Measurements from ENCODE around the gene SIX5.
A peak's percentile ranks its signal among the peaks of the same experiment; 100 is the strongest.

SIX5 gene

DNA sequence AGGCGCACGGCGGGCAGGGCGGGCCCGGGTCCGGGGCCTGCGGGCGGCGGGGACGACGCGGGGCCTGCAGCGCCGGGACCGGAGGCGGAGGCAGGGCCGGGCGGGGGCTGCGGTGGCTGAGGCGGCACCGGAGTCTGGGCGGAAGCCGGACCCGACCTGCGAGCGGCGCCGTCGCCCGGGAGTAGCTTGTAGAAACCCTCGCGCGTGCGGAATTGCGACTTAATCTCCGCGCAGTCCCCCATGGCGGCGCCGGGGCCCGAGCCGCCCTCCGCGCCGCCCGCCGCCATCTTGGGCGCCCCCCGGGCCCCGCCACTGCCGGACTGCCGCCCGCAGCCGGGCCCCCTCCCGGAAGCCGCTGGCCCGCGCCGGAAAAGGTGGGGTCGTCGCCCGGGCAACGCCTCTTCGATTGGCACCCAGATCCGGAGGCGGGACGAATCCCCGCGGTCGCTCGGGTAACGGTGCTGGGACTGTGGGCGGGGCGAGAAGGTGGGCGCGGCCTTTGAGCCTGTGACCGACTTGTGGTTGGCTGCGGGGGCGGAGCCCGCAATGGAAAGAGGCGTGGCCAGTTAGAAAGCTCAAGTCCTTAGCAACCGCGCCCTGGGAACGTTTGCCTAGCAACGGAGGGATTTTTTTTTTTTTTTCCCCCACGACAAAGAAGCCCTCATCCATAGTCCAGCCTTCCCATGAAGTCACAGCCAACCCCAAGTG lies 23.6 kb upstream of the SIX5 start, which contains the start of gene DMWD:
Gene DMWD (minus strand): TSS at position 376 of the 708 bp plus-strand sequence. CDS start 89 bp downstream, at position 287.
- peak; percentile 78 for DNase-seq

DNA sequence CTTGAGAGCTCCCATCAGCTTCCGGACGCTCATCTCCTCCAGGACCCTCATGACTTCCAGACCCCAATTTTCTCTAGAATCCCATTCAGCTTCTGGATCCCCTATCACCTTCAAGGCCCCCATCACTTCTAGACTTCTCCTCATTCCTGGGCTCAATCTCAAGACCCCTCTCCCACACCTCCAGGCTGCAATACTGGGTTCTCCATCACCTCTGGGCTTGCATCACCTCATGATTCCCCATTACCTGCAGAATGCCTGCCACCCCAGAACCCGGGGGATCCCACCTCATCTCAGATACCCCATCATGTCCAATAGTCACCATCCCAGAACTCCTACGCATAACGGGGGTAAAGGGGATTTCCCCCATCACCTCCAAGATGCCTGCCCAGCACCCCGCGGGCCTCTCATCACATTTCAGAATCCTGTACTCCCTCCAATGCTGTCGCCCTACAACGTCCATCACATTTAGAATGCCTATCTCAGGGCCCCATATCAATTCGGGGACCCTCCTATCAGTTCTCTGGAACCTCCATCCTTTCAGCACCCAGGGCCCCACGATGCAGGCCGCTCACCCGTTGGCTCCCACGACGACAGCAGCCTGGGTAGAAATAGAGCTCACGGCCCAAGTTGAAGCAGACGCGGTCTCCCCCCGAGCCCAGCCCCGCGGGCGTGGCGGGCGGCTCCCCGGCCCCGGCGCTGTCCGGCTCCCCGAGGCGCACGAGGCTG lies 22.9 kb upstream of the SIX5 start:
- no peak for DNase-seq

DNA sequence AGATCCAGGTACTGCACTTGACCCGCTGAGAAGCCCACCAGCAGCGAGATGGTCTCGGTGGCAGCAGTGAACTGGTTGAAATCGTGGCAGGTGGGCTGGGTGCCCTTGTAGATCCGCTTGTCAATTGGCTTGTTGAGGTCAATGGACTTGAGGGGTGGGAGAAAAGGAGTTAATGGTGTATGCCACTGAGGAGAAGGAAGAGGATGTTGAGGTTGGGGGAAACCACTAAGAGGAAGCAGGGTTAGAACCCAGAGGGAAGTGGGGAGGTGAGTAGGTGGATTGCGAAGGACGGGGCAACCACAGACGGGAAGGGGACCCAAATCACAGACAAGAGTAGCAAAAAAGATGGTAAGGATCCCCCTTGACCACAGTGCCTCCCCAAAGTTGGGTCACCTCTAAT lies 21.9 kb upstream of the SIX5 start:
- DNase-seq: no peak

DNA sequence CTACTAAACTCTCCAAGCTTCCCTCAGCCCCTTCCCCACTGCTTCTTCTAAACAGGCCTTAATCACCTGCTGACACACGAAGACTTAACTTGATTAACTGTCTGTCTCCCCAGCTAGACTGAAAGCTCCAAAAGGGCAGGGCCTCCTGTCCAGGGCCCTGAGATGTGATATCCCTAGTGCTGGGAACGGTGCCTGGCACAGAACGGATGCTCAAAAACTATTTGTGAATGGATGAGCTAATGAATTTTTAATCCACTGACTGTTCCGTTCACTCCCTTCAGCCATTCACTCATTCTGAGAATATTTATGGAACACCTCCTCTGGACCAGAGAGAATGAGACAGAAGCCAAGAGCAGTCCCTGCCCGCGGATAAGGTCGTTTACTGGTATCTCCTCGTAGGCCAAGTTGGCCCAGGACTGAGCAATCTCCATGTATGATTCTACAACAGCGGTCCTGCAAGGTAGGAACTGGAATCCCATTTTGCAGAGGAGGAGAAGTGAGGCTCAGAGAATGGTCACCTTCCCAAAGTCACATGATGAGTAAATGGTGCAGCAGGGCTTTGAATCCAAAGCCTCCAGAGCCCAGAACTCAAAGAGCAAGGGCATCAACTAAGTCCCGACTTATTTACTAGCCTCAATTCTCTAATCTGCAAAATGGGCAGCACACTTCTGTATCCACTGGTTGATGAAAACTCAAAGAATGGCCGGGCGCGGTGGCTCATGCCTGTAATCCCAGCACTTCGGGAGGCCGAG lies 20.2 kb upstream of the SIX5 start:
- no peak for DNase-seq

DNA sequence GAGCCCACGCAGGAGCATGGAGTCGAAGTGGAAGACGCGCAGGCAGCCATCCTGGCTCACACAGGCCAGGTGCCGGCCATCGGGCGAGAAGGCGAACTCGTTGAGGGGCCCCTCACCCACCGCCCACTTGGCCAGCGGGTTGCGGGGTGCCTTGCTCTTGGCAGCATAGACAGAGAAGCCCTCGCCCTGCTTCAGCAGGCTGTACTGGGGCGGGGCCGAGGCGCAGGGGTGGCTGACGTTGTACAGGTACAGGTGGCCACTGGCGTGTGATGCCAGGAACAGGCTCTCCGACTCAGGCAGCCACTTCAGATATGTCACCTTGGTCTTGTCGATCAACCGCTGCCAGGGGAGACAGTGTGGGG lies 17.5 kb upstream of the SIX5 start:
- DNase-seq: no peak

DNA sequence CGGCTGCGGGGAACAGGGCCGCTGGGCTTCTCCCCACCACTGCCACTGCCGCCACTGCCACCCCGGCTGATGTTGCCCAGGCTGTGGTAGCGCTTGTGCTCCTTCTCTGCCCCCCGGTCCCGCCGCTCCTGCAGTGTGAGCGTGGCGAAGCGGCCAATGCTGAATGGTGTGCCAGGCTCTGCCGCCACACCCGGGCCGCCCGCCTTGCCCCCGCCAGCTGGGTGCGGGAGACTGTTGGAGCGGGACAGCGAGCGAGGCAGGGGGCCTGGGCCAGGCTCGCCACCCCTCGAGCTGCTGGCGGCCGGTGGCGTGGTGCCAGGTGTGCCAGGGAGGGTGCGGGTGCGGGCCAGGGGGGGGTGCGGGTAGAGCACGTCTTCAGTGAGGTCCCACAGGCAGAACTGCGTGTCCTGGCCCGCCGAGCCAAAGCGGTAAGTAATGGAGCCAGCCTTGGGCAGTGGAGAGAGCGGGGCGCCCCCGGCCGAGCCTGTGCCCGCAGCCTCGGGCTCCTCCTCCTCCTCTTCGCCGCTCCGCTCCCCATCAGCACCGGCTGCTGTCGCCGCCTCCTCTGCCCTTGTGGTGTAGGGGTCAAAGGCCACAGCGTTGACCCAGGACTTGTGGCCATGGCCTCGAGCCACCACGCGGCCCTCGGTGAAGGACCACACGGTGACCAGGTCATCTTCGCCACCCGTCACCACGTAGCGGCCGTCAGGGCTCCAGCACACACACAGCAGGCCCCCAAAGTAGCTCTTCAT lies 16.9 kb upstream of the SIX5 start:
- DNase-seq: no peak

DNA sequence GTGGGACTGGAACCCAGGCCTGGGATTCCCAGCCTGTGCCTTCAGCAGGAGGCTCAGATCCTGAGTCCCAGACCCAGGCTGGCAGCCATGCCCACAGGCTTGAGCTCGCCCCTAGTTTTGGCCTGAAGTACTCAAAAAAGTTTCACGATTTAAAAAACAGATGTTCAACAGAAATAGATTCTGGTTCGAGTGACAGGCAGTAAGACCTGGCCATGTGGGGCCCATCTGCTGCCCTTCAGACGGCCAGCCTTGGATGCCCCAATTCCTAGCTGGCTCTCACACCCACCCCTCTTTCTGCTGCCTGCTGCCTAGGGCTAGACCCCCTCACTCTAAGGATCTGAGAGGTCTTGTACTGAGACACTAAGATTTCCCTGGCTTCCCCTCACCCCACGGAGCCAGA lies 16.0 kb upstream of the SIX5 start:
- DNase-seq: peak; percentile 15

DNA sequence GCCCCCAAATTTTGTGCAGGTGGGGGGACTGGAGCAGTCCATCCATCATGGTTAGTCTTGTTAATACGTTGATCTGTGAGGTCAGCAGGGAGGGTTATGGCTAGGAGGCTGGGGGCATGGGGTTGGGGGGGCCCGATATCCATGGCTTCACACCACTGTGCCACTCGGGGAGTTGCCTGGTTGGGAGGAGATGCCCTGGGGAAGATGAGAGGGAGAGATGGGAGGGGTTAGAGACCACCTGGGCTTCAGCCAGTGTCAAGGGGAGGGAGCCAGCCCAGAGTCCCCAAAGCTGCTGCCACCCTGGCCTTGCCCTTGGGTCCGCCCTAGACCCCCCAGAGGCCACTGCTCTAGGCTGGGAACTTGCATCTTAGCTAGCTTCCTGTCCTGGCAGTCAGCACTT lies 15.0 kb upstream of the SIX5 start:
- no peak for DNase-seq

DNA sequence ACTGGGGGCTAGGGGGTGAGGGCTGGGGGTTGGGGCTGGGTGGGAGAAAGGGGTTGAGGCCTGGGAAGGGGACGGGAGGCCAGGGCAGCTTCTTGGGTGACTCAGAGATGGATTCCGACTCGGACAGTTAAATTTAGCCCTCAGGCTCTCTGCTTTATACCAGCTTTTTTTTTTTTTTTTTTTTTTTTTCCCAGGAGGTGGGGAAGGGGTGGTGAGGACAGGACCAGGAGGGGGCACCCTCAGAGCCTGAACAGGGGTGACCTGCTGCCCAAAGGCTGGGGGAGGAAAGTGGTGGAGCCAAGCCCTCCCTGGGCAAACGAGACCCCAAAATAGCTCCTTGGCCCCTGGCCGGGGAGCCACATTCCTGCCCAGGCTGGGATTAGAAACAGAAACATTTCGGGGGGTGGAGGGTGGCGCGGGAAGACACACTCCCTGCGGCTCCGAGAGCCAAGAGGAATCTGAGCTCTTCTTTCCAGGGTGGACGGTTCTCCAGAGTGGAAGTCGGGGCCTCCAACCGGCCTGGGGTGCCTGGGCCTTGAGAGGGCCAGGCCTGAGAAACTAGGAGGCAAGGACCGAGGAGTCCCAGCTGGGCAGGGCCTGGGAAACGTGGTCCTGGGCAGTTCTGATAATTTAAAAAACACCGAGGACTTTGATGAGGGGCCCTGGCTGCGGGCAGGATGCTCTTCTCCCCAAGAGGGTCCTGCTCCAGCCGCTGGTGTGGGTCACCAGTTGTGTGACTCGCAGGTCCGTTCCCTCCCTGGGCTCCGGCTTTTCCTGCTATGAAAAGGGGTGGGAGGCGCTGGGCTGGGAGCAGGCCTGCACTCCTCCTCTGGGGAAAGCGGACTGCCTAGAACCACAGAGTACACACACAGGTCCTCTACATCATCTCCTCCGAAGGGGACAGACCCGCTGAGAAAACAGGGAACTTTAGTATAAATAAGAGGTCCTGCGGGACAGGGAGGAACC lies 14.1 kb upstream of the SIX5 start:
- DNase-seq: no peak

DNA sequence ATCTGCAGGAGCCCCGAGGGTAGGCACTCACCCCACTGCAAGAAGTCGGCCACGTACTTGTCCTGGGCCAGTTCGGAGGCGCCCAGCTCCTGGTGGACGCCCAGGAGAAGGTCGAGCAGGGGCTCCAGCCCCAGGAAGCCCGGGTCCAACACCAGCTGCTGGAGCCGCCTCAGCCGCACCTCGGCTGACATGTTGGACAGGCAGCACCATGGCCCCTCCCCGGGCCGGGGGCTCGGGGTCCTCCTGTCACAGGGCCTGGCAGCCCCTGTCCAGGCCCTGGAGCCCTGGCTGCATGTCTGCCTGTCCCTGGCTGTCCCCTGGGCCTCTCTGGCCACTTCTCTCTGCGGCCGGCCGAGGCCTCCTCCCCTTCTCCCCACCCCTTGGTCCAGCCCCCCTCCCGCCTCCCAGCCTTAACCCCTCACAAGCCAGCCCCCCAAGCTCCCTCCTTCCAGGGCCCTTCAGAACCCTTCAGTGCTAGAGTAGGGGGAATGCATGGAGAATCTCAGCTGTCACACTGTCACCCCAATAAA lies 13.2 kb upstream of the SIX5 start, which contains the start of gene DMPK:
Gene DMPK (minus strand): TSS at position 329 of the 530 bp plus-strand sequence. CDS start 138 bp downstream, at position 191.
- no peak for DNase-seq

DNA sequence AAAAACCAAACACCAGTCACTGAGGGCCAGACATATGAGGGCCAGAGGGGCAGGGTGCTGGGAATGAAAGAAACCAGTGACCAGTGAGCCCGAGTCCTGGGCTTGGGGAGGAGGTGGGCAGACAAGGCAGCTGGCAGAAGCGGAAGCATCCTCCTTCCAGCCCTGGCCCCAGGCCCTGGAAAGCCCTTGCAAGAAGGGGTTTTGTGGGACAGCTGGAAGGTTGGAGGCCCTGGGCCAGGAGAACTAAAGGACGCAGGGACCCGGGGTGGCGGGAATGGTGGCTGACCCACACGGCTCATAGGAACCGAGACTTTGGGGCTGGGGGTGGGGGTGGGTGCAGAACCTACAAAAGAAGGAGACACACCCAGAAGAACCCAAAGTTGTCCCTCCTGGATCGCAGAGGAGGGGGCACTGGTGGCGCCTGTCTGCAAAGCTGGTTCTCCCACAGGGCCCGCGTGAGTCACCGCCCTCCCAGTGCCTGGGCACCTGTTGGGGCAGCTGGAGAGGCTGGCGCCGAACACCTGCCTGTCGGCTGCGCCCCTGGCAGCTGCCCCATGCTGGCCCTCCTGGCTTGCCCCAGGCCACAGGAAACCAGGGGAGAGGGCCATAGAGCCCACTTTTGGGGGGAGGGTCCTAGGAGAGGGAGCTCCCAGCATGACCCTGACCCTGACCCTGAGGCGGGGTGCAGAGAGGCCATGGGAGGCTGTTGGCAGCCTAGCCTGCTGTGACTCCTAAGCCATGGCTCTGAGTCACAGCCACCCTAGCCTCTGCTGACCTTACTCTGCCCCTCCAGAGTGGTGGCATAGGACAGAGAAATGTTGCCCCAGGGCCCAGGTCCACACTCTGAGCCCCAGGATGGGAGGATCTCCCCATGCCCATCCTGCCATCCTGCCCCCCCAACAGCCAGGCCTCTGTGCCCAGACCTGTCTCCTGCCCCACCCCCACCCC lies 12.4 kb upstream of the SIX5 start:
- DNase-seq: peak; percentile 36

DNA sequence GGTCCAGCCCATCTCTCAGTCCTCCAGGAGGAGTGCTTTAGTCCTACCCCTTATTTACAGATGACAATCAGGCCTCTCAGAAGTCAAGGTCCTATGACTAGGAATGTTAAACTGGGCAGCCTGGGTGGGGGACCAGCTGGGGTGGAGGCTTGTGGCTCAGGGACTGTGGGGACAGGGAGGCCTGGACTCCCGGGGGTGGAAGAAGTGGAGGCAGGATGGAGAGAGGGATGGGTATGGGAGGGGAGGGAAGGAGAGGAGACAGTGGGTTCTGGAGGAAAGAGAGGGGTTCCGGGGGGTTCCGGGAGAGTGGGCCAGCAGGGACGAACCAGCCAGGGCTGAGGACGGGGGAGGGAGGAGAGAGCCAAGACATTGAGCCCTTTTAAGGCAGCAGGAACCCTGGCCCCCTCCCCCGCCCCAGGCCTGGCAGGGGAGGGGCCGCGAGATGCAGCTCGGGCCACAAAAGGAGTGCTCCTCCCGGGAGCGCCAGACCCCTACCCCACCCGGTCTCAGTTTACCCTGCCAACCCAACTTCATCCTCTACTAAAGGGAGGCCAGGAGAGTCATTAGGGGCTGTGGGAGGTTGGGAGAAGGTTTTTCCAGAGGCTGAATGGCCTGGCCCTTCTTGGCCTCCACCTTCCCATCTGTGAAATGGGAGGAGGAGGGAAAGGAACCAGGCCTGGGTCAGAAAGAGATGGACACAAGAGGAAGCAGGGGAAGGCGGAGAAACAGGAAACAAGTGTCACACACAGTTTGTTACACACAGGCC lies 11.6 kb upstream of the SIX5 start:
- no peak for DNase-seq

DNA sequence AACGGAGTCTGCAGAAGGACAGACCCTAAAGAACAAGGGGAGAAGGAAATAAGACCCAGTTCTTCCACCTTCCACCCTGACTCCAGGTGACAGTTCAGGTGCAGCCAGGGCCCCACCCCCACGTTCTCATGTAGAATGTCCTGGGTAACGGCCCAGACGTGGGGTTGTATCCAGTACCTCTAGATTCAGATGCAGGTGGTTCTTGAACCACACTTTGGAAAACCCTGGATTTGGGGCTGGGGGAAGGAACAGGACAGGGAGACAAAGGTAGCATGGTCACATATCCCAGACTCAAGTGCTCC lies 11.0 kb upstream of the SIX5 start:
- no peak for DNase-seq

DNA sequence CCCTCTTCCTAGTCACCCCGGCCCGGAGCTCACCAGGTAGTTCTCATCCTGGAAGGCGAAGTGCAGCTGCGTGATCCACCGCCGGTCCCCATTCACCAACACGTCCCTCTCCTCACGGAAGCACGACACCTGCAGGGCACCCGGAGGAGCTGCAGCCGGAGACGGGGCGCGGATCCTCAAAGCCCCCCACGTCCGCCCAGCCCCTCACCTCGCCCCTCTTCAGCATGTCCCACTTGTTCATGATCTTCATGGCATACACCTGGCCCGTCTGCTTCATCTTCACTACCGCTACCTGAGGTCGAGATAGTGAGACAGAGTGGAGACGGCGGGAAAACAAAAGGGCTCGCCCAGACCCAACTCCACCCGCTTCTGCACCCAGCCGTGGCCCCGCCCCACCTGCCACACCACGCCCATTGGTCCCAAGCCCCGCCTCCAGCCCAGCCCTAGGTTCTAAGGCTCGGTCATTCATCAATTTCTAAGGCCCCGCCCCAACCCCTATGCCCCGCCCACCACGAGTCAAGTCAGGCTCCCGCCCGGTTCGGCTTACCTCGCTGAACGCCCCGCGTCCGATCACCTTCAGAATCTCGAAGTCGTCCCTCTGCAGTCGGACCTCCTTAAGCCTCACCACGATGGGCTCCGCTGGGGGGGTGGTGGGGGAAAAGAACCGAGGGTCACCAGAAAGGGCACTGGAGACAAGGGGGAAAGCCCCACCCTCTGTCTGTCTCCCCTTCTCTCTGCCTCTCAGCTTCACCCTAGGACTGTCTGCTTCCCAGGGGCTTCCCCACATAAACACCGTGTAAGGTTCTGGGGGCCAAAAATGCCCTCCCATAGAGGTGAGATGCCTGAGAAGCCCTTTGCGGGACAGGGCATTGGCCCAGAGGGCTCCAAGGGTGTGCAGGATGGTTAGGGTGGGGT lies 10.4 kb upstream of the SIX5 start:
- no peak for DNase-seq

DNA sequence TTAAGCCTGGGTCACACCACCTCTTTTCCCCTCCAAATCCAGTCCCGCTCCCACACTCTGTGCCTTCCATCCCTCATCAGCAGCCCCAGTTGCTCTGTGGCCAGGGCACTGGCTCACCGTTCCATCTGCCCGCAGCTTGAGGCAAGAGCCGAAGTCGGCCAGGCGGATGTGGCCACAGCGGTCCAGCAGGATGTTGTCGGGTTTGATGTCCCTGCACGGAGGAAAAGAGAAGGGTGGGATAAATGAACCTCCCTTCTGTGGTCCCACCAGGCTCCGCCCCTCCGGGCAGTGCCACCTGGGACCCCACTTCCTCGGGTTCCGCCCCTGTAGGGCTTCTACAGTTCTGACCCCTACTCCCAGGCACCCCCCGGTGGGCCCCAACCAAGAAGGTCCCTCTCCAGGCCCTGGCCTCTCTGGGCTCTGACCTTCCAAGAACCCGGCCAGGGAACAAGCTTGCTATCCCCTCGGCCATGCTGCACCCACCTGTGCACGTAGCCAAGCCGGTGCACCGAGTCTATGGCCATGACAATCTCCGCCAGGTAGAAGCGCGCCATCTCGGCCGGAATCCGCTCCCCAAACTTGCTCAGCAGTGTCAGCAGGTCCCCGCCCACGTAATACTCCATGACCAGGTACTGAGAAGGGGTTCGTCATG lies 9.1 kb upstream of the SIX5 start:
- DNase-seq: no peak

DNA sequence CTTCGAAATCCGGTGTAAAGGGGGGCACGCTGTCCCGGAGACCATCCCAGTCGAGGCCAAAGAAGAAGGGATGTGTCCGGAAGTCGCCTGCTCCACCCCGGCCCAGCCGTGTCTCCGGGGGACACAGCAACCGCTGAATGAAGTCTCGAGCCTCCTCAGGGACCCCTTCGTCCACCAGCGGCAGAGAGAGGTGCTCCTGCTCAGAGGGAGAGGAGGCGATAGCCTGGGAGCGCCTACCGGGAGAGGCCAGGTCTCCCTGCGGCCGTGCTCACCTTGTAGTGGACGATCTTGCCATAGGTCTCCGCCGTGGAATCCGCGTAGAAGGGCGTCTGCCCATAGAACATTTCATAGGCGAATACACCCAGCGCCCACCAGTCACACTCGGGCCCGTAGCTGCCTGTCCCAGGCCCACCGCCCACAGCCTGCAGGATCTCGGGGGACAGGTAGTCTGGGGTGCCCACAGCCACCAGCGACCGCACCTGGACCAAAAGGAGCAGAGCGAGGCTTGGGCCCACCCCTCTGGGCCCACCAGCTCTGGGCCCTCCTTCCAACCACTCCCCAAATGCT lies 8.4 kb upstream of the SIX5 start:
- no peak for DNase-seq

DNA sequence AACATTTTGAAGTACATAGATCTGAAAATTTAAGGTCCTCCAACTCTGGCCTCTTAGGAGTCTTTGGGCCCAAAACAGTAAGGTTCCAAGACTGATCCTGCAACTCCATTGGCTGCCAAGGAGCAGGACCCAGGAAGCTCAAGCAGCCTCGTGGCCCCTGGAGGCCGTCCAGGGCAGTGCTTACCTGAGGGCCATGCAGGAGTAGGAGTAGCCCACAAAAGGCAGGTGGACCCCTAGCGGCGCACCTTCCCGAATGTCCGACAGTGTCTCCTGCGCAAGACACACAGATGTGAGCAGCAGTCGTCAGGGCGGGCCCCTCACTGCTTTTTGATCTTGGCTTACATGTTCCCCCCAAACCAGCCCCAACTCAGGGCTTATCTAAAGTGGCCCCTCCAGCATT lies 5.7 kb upstream of the SIX5 start:
- DNase-seq: no peak

DNA sequence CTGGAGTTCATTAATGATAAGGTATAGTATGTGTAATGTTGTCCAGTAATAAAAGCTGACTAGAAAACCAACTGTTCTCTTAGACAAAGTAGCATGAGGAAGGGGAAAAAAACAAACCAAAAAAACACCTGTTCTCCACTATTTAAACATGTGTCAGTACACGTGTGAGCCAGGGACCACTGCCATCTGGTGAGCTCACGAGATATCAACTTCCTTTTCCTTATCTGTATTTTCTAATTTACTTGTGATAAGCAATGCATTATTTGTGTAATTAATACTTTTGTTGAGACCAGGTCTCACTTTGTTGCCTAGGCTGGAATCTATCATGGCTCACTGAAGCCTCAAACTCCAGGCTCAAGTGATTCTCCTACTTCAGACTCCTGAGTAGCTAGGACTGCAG lies 4.3 kb upstream of the SIX5 start:
- no peak for DNase-seq
